Stimulated activated CD4-positive, alpha-beta T cell treated with anti-CD3 and anti-CD28 coated beads, Interleukin-4, amount 100 ng/mL, for 4 hours (primary cell): ENCODE measurements around the gene NMT1.
"Not testable (repeated sequence)": the region's sequence is repeated elsewhere in the genome, so short reads cannot be mapped to it uniquely, and the experiment has no call there.

Experiments used
- DNase-seq, 2 experiments: peaks; one replicate each; pipeline ENCODE4 v3.0.0-alpha.2; 2020

The NMT1 gene

DNA sequence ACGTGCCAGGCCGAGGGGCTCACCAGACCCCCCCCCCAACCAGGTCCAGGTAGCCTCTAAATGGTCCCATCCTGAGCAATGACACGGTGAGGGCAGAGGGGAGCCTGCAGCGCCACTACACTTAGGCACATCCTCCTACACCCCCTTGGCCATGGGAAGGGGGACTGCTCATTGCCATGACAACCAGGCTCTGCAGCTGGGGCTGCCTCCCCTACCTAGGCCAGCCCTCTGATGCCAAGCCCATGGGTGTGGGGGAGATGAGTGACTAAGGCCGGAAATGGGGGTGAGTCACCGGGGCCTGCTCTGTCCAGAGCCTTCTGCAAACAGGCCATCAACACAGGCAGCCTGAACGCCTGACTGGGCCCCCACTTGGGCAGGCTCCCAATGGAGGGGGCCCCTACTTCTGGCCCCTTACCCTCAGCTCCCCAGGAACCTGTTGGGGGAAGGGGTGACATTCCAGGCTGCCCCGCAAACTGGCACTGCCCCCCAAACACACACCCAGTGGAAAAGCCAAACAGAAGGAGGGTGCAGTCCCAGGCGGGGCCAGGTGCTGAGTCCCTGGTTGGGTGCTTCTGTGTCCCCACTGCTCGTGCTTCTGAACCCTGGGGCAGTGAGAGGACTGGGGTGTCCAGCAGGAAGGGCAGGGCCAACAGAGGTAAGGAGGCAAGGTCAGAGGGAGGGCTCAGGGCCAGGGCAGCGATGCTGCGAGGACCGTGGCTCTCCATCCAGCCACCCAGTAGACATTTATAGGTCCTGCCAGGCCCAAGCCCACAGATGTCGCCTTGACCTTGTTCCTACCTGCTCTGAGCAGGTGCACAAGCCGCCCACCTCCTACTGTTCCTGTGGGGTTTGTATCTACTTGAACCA, 63.0 kb downstream of the NMT1 start:
- peak in 1 of 2 experiments; percentile 19 for DNase-seq

DNA sequence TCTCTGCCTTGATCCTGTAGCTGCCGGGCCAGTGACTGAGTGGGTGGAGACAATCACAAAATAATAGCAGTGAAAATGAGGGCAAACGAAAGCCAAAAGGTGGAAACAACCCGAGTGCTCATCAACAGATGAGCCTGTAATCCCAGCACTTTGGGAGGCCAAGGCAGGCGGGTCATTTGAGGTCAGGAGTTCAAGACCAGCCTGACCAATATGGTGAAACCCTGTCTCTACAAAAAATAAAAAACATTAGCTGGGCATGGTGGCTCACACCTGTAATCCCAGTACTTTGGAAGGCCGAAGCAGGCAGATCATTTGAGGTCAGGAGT, 63.6 kb downstream of the NMT1 start:
- DNase-seq = not testable (repeated sequence)

DNA sequence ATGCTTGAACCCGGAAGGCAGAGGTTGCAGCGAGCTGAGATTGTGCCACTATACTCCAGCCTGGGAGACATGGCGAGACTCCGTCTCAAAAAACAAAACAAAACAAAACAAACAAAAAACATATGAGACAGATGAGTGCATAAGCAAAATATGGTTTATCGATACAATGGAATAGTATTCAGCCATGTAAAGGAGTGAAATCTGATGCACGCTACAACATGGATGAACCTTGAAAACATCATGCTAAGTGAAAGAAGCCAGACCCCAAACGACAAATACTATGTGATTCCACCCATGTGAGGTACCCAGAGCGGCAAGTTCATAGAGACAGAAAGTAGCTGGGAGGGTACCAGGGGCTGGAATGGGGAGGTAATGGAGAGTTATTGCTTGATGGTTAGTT, 64.4 kb downstream of the NMT1 start:
- no peak for DNase-seq

DNA sequence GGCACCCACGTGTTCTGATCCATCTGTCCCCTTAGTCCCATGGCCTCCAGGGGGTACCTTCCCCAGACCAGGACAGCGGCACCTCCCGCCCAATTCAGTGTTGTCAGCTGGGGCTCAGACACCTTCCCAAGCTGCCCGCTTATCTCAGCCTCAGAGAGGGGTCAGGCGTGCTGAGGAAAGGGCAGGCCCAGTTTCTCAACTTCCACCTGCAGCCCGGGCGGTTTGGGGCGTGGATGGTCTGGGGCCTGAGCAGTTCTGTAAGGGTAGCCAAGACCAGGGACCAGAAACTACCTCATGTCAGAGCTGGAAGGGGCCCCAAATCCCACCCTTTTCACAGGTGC, 66.1 kb downstream of the NMT1 start:
- no peak for DNase-seq

DNA sequence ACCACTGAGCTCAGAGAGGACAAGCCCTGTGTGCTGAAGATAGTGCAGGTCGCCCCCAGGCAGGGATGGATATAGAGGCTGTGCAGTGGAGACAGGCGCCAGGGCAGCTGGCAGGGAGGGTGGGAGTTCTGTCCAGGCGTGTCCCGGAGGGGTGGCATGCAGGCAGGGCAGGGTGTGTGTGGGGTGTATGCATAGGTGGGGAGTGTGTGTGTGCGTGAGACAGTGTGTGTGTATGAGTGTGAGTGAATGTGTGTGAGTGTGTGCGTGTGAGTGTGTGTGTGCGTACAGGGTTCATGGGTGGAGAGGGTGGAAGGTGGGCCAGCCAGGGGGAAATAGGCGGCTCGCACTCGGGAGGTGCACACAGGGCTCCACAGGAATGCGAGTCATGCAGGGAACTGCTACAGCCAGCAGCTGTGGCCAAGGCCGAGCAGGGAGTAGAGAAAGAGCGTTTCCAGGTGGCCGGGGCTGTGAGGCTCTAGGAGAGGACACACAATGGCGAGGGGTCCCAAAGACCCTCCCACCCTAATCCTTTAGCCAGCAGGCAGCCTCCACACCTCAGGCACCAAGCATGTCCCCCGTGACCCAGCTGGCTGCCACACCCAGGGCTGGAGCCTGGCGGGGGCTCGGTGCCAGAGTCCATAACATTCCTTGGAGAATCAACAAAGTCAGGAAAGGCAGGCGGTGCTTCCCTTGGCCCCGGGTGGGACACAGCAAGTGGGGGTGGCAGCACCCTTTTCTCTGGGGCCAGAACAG, 66.6 kb downstream of the NMT1 start:
- no peak for DNase-seq

DNA sequence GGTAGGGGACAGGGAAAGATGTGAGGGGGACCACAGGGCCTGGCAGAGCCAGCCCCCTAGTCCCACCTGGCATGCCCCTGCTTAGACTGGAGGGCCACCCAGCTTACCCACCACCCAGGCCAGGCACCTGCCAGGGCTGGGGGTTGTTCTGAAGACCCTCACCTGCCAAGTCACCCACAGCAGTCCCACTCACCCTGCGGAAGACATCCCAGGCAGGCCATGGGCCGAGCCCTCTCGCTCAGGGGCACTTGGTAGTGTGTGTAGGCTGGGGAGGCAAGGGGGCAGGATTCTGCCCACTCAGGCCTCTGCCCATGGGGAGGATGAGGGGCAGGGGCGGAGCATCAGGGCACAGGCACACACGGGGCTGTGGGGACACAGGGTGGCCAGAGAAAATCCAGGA, 67.2 kb downstream of the NMT1 start:
- no peak for DNase-seq

DNA sequence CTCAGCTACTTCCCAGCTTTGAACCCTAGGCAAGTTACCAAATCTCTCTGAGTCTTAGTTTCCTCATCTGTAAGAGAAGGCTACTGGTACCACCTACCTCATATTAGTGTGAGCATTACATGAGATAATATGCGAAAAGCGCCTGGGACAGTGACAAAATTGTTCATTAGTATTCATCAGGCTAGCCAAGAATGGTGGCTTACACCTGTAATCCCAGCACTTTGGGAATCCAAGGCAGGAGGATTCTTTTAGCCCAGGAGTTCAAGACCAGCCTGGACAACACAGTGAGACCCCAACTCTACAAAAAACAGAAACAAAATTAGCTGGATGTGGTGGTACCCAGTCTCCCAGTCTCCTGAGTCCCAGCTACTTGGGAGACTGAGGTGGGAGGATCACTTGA, 67.9 kb downstream of the NMT1 start:
- DNase-seq = no peak

DNA sequence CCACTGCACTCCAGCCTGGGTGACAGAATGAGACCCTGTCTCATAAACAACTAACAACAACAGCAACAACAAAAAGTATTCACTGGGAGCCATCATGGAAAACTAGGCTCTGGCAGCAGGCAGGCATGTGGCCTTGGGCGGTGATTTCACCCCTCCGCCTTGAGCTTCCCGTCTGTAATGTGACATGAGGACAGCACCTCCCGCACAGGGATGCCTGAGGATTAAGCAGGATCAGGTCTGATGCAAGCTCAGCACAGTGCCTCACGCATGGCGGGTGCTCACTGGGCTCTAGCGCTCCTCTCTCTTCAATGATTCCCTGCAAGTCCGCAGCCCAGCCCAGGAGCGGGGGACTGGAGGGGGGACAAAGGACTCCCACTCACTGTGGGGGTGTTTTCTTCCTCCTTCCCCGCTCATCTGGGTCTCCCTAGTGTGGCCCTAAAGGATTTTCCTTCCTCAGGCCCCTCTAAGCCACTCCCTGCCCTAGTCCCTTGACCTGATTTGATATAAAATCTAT, 68.4 kb downstream of the NMT1 start:
- DNase-seq = no peak

DNA sequence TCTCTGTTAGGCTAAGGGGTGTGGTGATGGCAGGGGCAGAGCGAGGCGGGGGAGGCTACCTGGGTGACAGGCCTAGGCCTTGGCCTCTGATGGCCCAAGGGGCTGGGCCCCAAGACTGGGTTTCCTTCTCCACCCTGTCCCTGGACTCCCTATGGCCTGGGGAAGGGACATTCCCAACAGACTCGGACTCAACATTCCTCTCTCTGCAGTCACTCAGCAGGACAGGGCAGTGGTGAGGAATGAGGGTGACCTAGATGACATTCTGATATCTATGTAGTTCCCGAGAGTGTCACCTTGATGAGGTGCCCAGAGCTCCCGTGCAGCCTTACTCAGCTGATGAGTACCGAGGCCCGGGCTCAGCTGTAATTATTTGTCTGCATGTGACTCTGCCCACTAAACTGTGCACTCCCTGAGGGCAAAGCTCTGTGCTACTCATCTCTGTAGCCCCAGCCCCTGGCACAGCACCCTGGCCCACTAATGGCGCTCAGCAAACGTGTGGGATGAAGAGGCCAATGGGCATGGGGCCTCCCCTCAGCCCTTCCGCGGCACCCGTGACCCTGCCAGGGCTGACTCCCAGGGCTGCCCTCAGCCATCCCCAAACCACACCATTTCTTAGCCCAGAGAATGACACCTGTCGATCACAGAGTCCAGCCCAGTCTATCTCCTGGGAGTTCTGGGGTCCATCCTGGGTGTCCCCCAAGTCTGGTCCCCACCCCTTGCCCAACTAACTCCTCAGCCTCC, 69.0 kb downstream of the NMT1 start:
- no peak for DNase-seq

DNA sequence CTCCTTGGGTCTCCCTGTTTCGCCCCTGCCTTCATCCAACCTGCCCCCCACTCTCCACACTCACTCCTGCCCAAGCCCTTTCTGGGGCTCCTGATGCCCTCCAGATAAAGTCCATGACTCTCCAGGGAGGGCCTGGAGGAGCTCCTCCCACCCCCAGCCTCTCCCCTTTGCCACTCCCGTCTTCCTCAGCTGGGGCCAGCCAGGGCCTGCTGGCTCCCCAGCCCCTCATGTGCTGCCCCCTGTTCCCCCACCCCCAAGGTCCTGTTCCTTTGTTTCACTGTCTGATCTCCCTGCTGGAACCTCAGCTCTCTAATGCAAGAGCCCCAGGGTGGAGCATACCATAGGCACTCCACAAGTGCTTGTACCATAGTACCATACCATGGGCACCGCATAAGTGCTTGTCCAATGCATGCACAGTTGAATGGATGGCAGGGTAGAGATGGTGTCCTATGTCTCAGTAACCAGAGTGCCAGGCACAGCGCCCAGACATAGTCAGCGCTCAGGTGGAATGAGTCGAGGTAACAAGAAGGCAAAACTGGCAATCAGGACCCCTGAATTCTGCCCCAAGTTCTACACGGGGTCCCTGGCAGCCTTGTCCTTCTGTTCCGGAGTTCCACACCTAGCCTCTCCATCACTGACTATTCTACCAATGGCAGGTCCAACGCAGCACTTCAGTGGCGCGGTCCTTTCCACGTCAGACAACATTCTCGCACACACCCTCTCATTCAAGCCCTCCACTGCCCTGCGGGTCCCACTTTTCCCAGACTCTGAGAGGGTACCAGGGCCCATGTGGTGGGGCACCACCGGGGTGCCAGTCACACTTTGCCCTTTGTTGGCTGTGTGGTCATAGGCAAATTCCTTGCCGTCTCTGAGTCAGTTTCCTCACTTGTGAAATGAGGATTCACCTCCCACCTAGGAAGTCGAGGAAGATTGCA, 69.8 kb downstream of the NMT1 start:
- no peak for DNase-seq

DNA sequence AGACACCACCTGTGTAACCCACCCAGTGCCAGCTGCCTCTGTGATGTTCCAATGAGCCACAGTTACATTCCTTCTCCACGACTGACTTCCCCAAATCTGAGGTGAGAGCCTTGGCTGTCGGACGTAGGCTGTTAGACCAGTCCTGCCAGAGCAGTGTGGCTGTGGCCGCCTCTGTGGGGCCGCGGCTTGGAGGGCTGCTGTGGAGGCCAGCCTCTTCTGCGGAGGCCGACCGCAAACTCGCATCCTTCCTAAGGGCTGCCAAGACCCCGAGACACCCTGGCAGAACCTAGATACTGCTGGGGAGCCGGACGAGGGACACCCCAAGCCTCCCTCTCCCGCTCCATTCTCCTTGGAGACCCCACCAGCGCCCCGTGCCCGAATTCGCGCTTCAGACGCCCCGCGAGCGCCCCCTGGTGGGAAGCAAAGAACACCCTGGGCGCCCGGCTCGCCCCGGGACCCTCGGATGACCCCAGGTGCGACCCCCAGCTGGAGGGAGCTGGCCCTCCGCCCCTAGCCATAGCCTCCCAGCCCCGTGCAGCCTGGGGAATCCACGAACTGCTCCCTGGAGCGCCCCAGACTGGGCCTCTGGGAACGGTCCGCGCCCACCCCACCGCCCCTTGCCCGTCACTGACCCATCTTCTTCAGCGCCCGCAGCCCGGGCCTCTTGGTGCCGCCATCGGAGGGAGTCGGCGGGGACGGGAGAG, 70.7 kb downstream of the NMT1 start:
- DNase-seq = peak in 1 of 2 experiments; percentile 51

DNA sequence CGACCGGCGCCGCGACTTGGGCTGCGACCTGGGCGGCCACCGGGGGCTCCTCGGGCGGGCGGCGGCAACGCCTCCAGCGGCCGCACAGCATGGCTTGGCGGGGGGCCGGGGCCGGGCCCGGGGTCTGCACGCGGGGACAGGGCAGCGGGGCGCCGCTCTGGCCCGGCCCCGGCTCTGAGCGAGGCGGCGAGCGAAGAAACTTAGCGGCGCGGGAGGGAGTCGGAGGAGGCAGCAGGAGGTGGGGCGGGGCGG, 71.1 kb downstream of the NMT1 start, which contains the start of gene PLCD3:
PLCD3 (minus strand) TSS at position 196 of the 252 bp plus-strand sequence; CDS start at position 91, 105 bp downstream.
- peak in 1 of 2 experiments; percentile 11 for DNase-seq

DNA sequence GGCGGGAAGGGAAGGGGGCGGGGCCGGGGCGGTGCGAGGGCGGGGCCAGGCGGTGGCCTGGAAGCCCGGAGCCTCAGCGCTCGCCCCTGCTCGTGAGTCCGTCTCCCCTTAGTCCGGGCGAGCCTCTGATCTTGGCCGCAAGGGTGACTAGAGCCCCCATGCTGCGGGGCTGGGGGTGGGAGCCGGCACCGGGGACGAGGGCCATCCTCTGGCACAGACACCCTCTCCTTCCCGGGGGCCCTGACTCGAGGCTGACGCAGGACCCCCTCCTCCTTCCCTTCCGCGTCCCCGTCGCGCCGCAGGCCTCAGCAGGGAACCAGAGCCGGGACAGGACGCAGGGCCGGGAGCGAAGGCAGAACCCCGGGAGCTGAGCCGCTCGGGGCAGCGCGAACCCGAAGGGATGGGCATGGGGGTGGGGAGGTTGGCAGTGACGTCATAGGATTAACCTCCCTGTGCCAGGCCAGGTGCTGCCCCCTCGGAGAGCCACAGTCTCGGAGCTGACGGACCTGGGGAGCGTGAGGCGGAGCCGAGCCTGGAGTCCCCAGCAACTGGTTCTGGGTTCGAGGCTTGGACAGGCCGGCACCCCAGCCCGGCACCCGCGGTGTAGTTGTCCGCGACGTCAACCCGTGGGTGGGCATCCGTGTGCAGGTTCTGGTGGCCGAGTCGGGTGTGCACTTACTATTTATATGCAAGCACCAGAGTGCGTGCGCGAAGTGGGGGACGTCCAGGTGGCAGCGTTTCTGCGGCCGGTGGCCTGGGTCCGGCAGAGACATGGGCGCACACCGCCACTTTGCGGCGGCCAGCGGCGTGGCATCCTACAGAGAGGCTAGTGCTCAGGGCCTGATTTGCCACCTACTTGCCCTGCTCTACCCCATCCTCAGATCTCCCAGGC, 71.7 kb downstream of the NMT1 start:
- DNase-seq = peak; percentile 63 to 77

DNA sequence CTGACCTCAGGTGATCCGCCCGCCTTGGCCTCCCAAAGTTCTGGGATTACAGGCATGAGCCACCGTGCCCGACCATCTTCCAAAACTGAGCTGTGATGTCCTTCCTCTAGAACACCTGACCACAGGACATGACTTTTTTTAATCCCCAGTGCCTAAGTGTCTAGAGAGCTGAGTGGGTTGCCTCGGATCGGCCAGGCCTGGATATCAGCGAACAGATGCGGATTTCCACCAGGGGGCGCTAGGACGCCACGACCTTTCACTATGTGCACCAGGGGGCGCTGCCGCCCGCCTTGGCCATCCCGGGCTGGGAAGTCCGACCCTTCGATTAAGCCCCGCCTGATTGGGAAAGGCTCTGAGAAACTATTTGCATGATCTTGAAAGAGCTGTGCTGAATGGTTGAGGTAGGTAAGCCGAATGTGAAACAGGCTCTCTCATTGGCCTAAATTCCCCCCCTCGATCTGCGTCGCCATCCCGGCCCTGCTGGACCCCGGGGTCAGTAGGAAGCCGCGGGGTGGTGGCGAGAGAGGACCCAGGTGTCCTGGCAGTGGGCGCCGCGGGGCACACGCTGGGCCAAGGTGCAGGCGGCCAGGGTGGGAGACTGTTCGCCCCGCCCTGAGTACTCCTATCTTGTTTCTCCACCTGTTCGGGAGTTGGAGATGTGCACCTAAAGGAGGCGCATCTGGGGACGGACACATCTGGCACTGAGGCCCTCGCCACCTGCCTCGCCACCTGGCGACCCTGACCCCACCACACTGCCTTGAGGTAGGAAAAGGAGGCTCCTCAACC, 74.3 kb downstream of the NMT1 start, which contains the start of gene ACBD4:
ACBD4 (plus strand) TSS at position 496 of the 786 bp plus-strand sequence. CDS start 458 bp downstream, outside the sequence.
- DNase-seq = peak; percentile 94 to 95

DNA sequence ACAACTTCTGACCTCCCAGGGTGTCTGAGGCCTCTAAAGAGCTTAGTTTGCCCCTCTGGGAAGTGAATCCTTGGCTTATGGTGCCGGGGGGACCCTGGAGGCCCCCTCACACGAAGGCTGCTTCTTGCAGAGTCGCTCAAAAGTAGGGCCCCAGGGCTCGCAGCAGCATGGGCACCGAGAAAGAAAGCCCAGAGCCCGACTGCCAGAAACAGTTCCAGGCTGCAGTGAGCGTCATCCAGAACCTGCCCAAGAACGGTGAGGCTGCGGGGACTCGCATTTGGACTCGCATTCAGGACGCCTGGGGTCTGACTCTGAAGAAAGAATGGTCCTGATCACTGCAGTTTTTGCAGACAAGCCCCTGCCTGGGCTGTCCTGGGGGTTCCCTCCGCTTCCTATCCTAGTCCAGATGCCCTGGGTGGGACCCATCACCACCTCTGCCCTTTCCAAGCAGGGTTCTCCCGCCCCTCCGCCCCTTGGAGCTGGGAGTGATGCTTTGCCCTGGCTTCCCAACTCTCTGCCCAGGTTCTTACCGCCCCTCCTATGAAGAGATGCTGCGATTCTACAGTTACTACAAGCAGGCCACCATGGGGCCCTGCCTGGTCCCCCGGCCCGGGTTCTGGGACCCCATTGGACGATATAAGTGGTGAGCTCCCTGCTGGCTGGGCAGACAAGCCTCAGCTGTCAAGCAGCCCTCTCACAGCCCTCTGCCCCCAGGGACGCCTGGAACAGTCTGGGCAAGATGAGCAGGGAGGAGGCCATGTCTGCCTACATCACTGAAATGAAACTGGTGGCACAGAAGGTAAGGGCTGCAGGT, 75.1 kb downstream of the NMT1 start:
- no peak for DNase-seq

DNA sequence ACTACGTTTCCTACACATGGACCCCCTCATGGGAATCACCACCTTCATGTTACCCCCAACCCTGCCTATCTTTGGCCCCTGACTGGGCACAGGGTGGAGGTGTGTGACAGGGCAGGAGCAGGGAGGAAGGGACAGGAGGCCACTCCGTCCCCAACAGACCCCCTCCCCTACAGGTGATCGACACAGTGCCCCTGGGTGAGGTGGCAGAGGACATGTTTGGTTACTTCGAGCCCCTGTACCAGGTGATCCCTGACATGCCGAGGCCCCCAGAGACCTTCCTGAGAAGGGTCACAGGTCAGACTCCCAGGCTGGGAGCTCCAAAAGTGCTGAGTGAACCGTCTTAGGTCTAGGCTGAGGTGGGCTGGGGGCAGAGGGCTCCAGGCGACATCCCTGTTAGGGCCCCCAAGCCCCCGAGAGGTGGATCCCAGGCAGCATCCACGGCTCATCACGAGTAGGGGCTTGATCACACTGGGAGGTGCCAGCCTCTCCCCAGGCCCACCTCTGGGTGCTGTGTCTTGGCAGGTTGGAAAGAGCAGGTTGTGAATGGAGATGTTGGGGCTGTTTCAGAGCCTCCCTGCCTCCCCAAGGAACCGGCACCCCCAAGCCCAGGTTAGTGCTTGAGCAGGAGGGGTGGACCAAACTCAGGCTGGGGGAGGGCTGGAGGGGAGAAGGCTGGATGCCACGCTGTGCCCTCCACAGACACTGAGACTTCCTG, 75.9 kb downstream of the NMT1 start:
- DNase-seq = no peak

DNA sequence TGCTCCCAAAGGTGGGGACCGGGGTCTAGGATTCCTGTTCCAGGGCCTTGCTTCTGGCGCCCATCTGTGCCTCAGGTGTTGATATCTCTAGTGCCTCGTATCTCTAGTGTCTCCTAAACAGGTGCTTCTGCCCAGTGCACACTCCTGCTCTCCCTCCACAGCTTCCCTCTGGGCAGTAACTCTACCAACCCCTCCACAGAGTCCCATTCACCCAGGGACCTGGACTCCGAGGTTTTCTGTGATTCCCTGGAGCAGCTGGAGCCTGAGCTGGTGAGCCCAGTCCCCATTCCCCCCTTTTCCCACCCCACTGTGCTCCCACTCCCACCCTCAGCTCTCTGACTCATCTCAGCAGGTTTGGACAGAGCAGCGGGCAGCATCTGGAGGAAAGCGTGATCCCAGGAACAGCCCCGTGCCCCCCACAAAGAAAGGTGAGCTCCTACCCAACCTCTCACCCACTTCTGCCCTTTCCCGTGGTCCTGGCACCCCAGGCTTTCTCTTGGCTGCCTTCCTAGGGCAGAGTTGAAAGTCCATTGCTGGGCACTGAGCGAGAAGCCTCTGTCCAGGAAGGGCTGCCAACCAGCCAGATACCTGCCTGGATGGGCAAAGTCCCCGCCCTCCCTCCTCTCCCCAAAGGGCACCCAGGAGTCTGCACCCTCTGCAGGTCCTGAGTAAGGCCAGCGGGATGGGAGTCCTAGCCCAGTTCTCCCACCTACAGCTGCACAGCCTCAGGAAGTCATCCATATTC, 76.6 kb downstream of the NMT1 start:
- DNase-seq = no peak
